CD4-positive, CD25-positive, alpha-beta regulatory T cell (primary cell): ENCODE results near the gene DNAAF9. TPM values are rescaled to one million over a fixed set of nuclear protein-coding genes. Genes with fewer than 3 reads are reported as not detected.

Experiments
- ATAC-seq, 2 donors: fragments of 150-1000 bp; cut with Tn5 transposase; one replicate each; pipeline ENCODE4 v1.10.0; 2021; ENCODE audit warnings: low read depth in 2 of 2, moderate number of reproducible peaks in 2 of 2, moderate library complexity in 1 of 2
- DNase-seq, 3 donors: peaks; one replicate each; pipeline versions ENCODE4 v3.0.0 to v3.0.0-alpha.2; 2012 to 2022; ENCODE audit warnings: mixed read lengths in 1 of 3
- H3K27ac ChIP-seq: one replicate; pipeline ENCODE4 v1.7.0; 2013; ENCODE audit warnings: mild to moderate bottlenecking, low read length; ENCODE audit not compliant: insufficient read depth, poor library complexity, severe bottlenecking
- H3K27me3 ChIP-seq: one replicate; pipeline ENCODE4 v1.7.0; 2013; ENCODE audit warnings: low read length; ENCODE audit not compliant: control insufficient read depth, insufficient read depth
- H3K36me3 ChIP-seq: one replicate; pipeline ENCODE4 v1.7.0; 2013; ENCODE audit warnings: mild to moderate bottlenecking, low read length, moderate library complexity; ENCODE audit not compliant: control insufficient read depth, insufficient read depth
- H3K4me1 ChIP-seq: 2 replicates; pipeline ENCODE4 v1.7.0; 2013; ENCODE audit warnings: mild to moderate bottlenecking, low read length; ENCODE audit not compliant: insufficient read depth, control insufficient read depth, poor library complexity, severe bottlenecking
- H3K4me3 ChIP-seq: one replicate; pipeline ENCODE4 v1.7.0; 2013; ENCODE audit warnings: low read depth, mild to moderate bottlenecking, low read length, moderate library complexity
- H3K9me3 ChIP-seq, 2 experiments: 1 replicate in 1 of 2; 2 replicates in 1 of 2; pipeline ENCODE4 v1.7.0; 2013; ENCODE audit warnings: low read length in 2 of 2, mild to moderate bottlenecking in 1 of 2, moderate library complexity in 1 of 2; ENCODE audit not compliant: control insufficient read depth in 2 of 2
- H3K27ac Mint-ChIP-seq, 3 donors: one replicate each; pipeline ENCODE4 v1.8.0; 2020 to 2022; ENCODE audit warnings: mild to moderate bottlenecking in 3 of 3, mixed read lengths in 3 of 3, moderate library complexity in 2 of 3
- H3K27me3 Mint-ChIP-seq: one replicate; pipeline ENCODE4 v1.8.0; 2022; ENCODE audit warnings: mild to moderate bottlenecking, mixed read lengths
- H3K36me3 Mint-ChIP-seq: one replicate; pipeline ENCODE4 v1.8.0; 2020; ENCODE audit warnings: mixed read lengths
- H3K4me1 Mint-ChIP-seq, 4 donors: one replicate each; pipeline ENCODE4 v1.8.0; 2020 to 2022; ENCODE audit warnings: mixed read lengths in 4 of 4, mild to moderate bottlenecking in 1 of 4
- H3K4me3 Mint-ChIP-seq, 4 donors: one replicate each; pipeline ENCODE4 v1.8.0; 2020 to 2022; ENCODE audit warnings: mild to moderate bottlenecking in 4 of 4, mixed read lengths in 4 of 4, moderate library complexity in 3 of 4
- H3K9me3 Mint-ChIP-seq, 7 donors: one replicate each; pipeline ENCODE4 v1.8.0; 2020 to 2022; ENCODE audit warnings: mixed read lengths in 7 of 7, mild to moderate bottlenecking in 3 of 7, moderate library complexity in 2 of 7
- polyA plus RNA-seq, 4 donors: library from polyadenylated mRNA; unstranded; fragments of 300-500 nt; fragmentation: Illumina TruSeq; gene quantifications; one replicate each; pipeline ENCODE4 v1.2.3, GENCODE V29; 2021
- total RNA-seq: library from RNA; stranded (reverse); gene quantifications from one replicate; pipeline ENCODE4 v1.2.3, GENCODE V29; 2022

The DNAAF9 gene
- total and polyA plus RNA-seq, 5 donors from 2014 or later = 0.73 to 11.7 (median 1.8) TPM

DNA sequence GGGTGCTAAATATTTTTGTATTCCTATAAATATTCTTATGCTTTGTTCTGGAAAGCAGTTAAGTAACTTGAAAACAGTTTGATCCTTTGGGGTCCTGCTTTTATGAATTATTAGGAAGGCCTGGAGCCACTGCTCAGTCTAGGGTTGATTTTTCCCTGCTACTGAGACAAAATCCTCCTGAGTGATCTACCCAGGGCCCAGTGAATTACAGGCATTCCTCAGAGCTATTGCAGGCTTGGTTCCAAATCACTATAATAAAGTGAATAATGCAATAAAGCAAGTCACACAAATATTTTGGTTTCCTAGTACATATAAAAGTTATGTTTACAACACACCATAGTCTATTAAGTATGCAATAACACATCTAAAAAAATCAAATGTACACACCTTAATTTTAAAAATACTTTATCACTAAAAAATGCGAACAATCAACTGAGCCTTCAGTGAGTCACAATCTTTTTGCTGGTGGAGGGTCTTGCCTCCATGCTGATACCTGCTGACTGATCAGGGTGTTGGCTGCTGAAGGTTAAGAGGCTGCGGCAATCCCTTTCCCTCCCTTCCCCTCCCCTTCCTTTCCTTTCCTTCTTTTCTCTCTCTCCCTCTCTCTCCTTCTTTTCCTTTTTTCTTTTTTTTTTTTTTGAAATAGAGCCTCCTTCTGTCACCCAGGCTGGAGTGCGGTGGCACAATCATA lies 43.0 kb downstream of the DNAAF9 start:
- no peak overlapping the region for H3K4me3 ChIP-seq
- H3K4me1 Mint-ChIP-seq = peaks cover 0 to 4% (median 3%) of the 10 kb centered on the region in 4 donors
- no peak overlapping the region for H3K4me3 Mint-ChIP-seq
- H3K9me3 ChIP-seq = no peaks in the 10 kb centered on the region
- DNase-seq (no peak), ATAC-seq (no peak)
- H3K36me3 ChIP-seq = no peaks in the 10 kb centered on the region
- no peaks in the 10 kb centered on the region for H3K9me3 Mint-ChIP-seq
- no peak overlapping the region for H3K27ac ChIP-seq
- H3K27me3 Mint-ChIP-seq = no peaks in the 10 kb centered on the region
- H3K36me3 Mint-ChIP-seq = peaks cover 28% of the 10 kb centered on the region
- H3K27me3 ChIP-seq = no peaks in the 10 kb centered on the region
- H3K27ac Mint-ChIP-seq = no peak overlapping the region
- no peaks in the 10 kb centered on the region for H3K4me1 ChIP-seq

DNA sequence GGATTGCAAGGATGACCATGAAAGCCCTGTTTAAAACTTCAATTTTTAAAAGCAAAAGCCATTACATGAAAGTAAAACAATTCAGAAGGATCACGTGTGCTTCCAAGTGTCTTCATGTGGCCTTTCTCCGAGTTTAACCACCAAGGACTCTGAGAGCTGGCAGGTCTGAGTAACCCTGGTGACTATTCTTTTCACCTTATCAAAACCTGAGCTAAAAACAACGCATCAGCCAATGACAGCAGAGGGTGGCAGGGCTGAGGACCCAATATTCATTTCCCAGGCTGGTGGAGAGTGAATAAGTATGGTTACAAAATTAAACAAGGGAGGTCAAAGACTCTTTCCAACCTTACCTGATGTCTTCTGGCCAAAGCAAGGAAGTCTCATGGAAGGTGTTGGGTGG lies 46.7 kb downstream of the DNAAF9 start:
- no peaks in the 10 kb centered on the region for H3K9me3 Mint-ChIP-seq
- no peaks in the 10 kb centered on the region for H3K4me1 ChIP-seq
- peaks cover 0 to 2% (median under 1%) of the 10 kb centered on the region in 4 donors for H3K4me1 Mint-ChIP-seq
- H3K27ac ChIP-seq = no peak overlapping the region
- peaks cover 18% of the 10 kb centered on the region for H3K36me3 Mint-ChIP-seq
- no peak overlapping the region for H3K4me3 ChIP-seq
- no peaks in the 10 kb centered on the region for H3K9me3 ChIP-seq
- H3K4me3 Mint-ChIP-seq = no peak overlapping the region
- ATAC-seq = no peak
- H3K27ac Mint-ChIP-seq = peak overlapping the region in 1 of 3 donors; percentile 89
- DNase-seq = no peak
- no peaks in the 10 kb centered on the region for H3K27me3 Mint-ChIP-seq
- no peaks in the 10 kb centered on the region for H3K27me3 ChIP-seq
- no peaks in the 10 kb centered on the region for H3K36me3 ChIP-seq

DNA sequence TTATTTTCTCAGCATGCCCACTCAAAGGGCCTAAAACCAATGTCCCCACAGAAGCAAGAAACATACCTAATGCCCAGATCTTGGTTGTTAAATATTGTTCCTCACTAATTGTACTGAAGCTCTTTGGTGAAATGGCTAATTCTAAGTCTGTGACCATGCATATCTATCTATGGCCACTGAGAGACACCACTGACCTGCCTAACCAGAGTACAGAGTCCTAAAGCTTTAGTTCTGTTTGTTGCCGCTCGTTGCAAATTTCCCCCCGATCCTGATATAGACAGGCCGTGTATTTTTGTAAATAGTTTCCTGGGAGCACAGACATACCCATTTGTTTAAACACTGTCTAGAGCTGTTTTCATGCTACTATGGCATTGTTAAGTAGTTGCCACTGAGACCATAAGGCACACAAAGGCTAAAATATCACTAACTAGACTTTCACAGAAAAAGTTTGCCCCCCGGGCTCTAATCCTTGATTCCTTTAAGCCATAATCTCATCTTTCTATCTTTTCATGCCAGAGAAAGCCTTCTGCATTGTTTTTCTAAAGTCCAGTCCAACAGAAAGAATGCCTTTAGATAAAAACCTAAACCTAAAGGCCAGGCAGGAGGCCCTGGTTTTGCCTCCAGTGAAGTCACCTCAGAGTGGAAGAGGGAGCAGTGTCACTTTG lies 48.7 kb downstream of the DNAAF9 start:
- Histone ChIP-seq H3K4me3 (no peak overlapping the region), H3K27ac (no peak overlapping the region), H3K27me3 (no peaks in the 10 kb centered on the region), H3K9me3 (no peaks in the 10 kb centered on the region), H3K4me1 (no peaks in the 10 kb centered on the region), H3K36me3 (no peaks in the 10 kb centered on the region)
- Mint-ChIP-seq H3K27me3 (no peaks in the 10 kb centered on the region), H3K4me3 (no peak overlapping the region), H3K36me3 (peaks cover 27% of the 10 kb centered on the region), H3K4me1 (no peaks in the 10 kb centered on the region), H3K9me3 (no peaks in the 10 kb centered on the region), H3K27ac (peak overlapping the region in 1 of 3 donors; percentile 5)
- DNase-seq = no peak
- ATAC-seq = no peak

Other genes starting within 250 kb of the DNAAF9 start
- gene FASTKD5, start 247.8 kb downstream of the DNAAF9 start, total RNA-seq = 35.0 TPM
- gene FASTKD5, start 247.8 kb downstream of the DNAAF9 start, polyA plus RNA-seq = 10 to 100 TPM; 17.4 to 31.1 (median 25.8) TPM
- gene UBOX5, start 247.8 kb downstream of the DNAAF9 start, total RNA-seq = 9.3 TPM
- 1 to 10 TPM; 5.3 to 7.7 (median 6.8) TPM for gene UBOX5, start 247.8 kb downstream of the DNAAF9 start, polyA plus RNA-seq
- gene LZTS3, start 234.1 kb downstream of the DNAAF9 start, total RNA-seq = 24.2 TPM
- gene LZTS3, start 234.1 kb downstream of the DNAAF9 start, polyA plus RNA-seq = 1 to 10 TPM; 1.0 to 2.3 (median 1.1) TPM
- gene DDRGK1, start 203.0 kb downstream of the DNAAF9 start, total RNA-seq = 39.2 TPM
- 10 to 100 TPM; 44.7 to 53.8 (median 49.5) TPM for gene DDRGK1, start 203.0 kb downstream of the DNAAF9 start, polyA plus RNA-seq
- gene ITPA, start 198.2 kb downstream of the DNAAF9 start, total RNA-seq = 51.1 TPM
- gene ITPA, start 198.2 kb downstream of the DNAAF9 start, polyA plus RNA-seq = 10 to 100 TPM; 56.6 to 97.1 (median 88.5) TPM
- gene SLC4A11, start 168.5 kb downstream of the DNAAF9 start, total RNA-seq = 0.52 TPM
- under 1 TPM in 1 of 4 donors, not detected in 3; 0.51 TPM for gene SLC4A11, start 168.5 kb downstream of the DNAAF9 start, polyA plus RNA-seq
- gene ATRN, start 63.3 kb upstream of the DNAAF9 start, total RNA-seq = 12.9 TPM
- 1 to 10 TPM; 5.9 to 7.9 (median 6.9) TPM for gene ATRN, start 63.3 kb upstream of the DNAAF9 start, polyA plus RNA-seq